IgD-negative memory B cell (primary cell): ENCODE data around the gene RCSD1. TPM values are rescaled to one million over a fixed set of nuclear protein-coding genes. Genes with fewer than 3 reads are reported as not detected.
A peak's percentile ranks its signal among the peaks of the same experiment; 100 is the strongest.

Experiments
- H3K27ac Mint-ChIP-seq, 3 donors: one replicate each; pipeline ENCODE4 v1.8.0; 2020 to 2022; ENCODE audit warnings: mild to moderate bottlenecking in 3 of 3, mixed read lengths in 3 of 3, moderate library complexity in 1 of 3
- H3K27me3 Mint-ChIP-seq: one replicate; pipeline ENCODE4 v1.8.0; 2021; ENCODE audit warnings: mixed read lengths
- H3K36me3 Mint-ChIP-seq: one replicate; pipeline ENCODE4 v1.8.0; 2020; ENCODE audit warnings: mild to moderate bottlenecking, mixed read lengths
- H3K4me1 Mint-ChIP-seq, 3 donors: one replicate each; pipeline ENCODE4 v1.8.0; 2020 to 2022; ENCODE audit warnings: mixed read lengths in 3 of 3, mild to moderate bottlenecking in 1 of 3
- H3K4me3 Mint-ChIP-seq, 4 donors: one replicate each; pipeline ENCODE4 v1.8.0; 2020 to 2022; ENCODE audit warnings: mild to moderate bottlenecking in 4 of 4, mixed read lengths in 4 of 4, moderate library complexity in 3 of 4
- H3K9me3 Mint-ChIP-seq, 3 donors: one replicate each; pipeline ENCODE4 v1.8.0; 2020 to 2021; ENCODE audit warnings: mixed read lengths in 3 of 3, mild to moderate bottlenecking in 1 of 3
- polyA plus RNA-seq: library from polyadenylated mRNA; unstranded; fragments of 300-500 nt; fragmentation: Illumina TruSeq; gene quantifications from one replicate; pipeline ENCODE4 v1.2.3, GENCODE V29; 2021

The RCSD1 gene
- polyA plus RNA-seq, 1 donor from 2014 or later = 249 TPM

DNA sequence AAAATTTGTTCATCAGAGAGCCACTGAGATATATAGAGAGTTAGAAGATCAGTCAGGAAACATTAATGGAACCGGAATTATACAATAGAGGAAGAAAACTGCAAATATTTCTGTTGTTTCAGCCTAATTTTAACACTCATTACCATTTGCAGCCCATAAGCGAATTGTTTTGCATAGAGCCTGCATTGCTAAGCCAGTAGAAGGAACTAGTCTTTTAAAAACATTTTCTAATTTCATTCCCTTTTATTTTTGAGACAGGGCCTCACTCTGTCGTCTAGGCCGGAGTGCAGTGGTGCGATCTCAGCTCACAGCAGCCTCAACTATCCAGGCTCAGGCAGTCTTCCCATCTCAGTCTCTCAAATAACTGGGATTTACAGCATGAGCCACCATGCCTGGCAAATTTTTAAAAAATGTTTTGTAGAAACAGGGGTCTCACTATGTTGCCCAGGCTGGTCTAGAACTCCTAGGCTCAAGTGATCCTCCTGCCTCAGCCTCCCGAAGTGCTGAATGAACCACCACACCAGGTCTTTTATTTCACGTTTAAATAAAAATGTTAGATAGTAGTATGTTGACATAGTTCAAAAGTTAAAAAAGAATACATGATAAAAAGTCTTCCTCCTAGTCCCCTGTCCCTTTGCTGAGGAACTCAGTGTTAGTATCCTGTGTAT lies 117.1 kb downstream of the RCSD1 start:
- peaks cover 40 to 60% (median 48%) of the 10 kb centered on the region in 3 donors for H3K4me1 Mint-ChIP-seq

DNA sequence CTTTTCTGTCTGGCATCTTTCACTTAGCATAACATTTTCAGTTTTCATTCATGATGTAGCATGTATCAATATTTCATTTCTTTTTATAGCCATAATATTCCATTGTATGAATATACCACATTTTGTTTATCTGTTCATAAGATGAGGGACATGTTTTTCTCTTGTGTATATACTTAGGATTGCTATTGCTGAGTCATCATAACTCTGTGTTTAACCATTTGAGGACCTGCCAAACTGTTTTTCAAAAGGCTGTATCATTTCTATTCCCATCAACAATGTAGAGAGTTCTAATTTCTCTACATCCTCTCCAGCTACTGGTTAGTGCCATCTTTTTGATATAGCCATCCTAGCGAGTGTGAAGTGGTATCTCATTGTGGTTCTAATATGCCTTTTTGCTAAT lies 118.0 kb downstream of the RCSD1 start:
- Mint-ChIP-seq H3K36me3 (peaks cover 2% of the 10 kb centered on the region), H3K4me1 (peaks cover 43 to 61% (median 49%) of the 10 kb centered on the region in 3 donors), H3K27ac (peak overlapping the region in 2 of 3 donors; percentile 74 to 77), H3K4me3 (no peak overlapping the region), H3K9me3 (no peaks in the 10 kb centered on the region), H3K27me3 (no peaks in the 10 kb centered on the region)

More for the DNA sequence above, 117.1 kb downstream of the RCSD1 start:
- Mint-ChIP-seq H3K27ac (peak overlapping the region; percentile 77 to 94 (median 90)), H3K36me3 (peaks cover 2% of the 10 kb centered on the region), H3K27me3 (no peaks in the 10 kb centered on the region), H3K4me3 (peak overlapping the region; percentile 2 to 74 (median 46)), H3K9me3 (no peaks in the 10 kb centered on the region)

DNA sequence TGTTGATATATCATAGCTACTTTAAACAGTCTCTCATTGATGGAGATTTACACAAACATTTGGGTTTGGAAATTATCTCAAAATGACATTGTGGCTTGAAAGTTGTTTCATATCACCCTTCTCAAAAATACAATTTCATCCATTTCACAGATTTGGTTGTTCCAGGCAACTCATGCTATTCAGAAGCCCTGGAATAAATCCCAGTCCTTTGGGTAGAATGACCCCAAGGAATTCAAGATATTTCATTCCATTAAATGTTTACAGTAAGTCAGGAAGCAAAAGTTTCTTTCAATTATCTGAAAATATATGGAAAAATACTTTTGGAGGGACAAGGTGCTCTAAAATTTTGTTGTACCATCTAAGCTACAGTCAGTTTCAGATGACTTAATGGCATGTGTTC lies 118.9 kb downstream of the RCSD1 start:
- Mint-ChIP-seq H3K36me3 (no peaks in the 10 kb centered on the region), H3K27me3 (no peaks in the 10 kb centered on the region), H3K4me1 (peaks cover 40 to 57% (median 51%) of the 10 kb centered on the region in 3 donors)

DNA sequence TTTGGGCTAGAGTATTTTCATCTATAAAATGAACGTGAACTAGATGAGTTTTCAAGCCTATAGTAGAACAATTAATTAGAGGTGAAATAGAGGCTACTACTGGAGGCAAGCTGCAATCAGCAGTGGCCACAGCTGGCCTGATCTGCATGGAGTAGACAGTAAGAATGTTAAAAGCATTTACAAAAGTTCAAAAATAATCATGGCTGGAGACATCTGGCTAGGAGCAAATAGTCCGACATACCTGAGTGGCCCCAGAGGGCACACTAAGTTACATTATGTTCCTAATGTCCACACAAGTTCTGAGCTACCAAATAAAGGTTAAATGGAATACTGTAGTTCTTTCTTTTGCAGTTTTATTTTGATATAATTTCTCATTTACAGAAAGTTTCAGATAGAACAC lies 119.7 kb downstream of the RCSD1 start:
- Mint-ChIP-seq H3K4me3 (no peak overlapping the region), H3K27me3 (no peaks in the 10 kb centered on the region), H3K27ac (peak overlapping the region in 1 of 3 donors; percentile 17), H3K9me3 (no peaks in the 10 kb centered on the region), H3K4me1 (peaks cover 41 to 55% (median 49%) of the 10 kb centered on the region in 3 donors), H3K36me3 (no peaks in the 10 kb centered on the region)

More for the DNA sequence above, 118.9 kb downstream of the RCSD1 start:
- Mint-ChIP-seq H3K9me3 (no peaks in the 10 kb centered on the region), H3K4me3 (no peak overlapping the region), H3K27ac (no peak overlapping the region)

DNA sequence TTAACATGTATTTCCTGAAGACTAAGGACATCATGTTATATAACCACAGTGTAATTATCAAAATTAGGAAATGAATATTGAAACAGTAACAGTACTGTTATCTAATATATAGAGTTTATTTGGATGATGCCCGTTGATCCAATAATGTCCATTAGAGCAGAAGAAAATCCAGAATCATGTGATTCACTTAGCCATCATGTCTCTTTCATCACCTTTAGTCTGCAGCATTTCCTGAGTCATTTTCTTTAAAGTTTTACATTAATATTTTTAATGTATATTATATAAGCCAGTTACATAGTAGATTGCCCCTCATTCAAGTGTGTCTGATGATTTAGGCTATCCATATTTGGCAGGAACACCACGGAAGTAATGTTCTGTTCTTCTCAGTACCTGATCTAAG lies 120.6 kb downstream of the RCSD1 start:
- Mint-ChIP-seq H3K36me3 (no peaks in the 10 kb centered on the region), H3K4me1 (peaks cover 41 to 54% (median 48%) of the 10 kb centered on the region in 3 donors), H3K9me3 (no peaks in the 10 kb centered on the region), H3K4me3 (no peak overlapping the region), H3K27me3 (no peaks in the 10 kb centered on the region), H3K27ac (no peak overlapping the region)

DNA sequence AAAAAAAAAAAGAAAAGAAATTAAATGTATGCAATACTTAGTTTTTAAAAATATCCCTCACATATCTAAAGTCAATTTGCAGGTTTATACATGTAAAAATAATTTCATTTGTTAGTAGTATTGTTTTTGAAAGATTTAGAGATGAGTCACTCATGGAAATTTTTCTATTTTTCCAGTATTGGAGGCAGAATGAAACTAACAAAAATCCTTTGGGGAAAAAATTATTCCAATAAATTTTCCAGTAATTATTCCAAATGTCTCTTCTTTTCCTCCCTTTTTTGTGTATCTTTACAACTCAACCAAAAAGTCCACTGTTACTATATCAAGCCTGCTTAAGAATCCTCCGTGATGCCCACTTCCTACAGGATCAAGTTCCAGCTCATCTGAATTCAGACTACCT lies 121.6 kb downstream of the RCSD1 start:
- Mint-ChIP-seq H3K27me3 (no peaks in the 10 kb centered on the region), H3K27ac (peak overlapping the region in 1 of 3 donors; percentile 67), H3K4me3 (no peak overlapping the region), H3K36me3 (no peaks in the 10 kb centered on the region), H3K9me3 (no peaks in the 10 kb centered on the region), H3K4me1 (peaks cover 36 to 53% (median 46%) of the 10 kb centered on the region in 3 donors)

DNA sequence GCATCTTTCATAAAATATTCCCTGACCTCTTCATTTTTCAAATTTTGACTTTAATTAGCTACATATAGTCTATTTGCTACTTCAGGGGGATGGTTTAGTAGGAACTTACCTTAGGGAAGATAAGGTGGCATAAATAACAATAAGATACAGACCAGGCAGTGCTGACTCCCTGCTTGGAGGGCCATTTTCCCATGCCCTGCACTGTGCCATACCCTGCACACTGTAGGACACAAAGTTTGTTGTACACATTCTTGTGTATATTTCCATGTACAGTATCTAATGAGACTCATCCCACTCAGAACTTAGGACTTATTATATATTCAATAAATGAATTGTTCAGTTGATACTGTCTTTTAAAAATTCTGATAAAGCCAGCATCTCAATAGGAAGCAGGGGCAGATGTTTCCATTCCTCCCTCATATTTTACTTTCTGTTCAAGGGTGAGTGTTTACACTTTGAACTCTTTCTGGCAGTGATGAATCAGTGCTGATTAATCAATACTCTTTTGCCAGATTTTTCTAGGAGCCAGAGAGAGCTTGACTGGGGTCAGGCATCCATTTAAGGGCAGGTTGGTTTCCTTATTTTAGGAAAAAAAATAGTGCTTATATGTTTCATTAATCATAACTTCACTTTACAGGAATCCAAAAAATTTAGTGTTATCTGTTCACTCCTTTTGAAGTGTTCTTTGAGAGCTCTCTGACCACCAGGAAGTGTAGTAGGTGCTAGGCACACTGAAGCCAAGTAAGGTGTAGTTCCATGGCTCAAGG lies 122.4 kb downstream of the RCSD1 start:
- peak overlapping the region; percentile 67 to 92 (median 76) for H3K27ac Mint-ChIP-seq
- H3K4me1 Mint-ChIP-seq = peaks cover 34 to 50% (median 45%) of the 10 kb centered on the region in 3 donors
- no peaks in the 10 kb centered on the region for H3K9me3 Mint-ChIP-seq
- H3K36me3 Mint-ChIP-seq = no peaks in the 10 kb centered on the region
- H3K27me3 Mint-ChIP-seq = no peaks in the 10 kb centered on the region
- peak overlapping the region; percentile 68 to 93 (median 82) for H3K4me3 Mint-ChIP-seq

DNA sequence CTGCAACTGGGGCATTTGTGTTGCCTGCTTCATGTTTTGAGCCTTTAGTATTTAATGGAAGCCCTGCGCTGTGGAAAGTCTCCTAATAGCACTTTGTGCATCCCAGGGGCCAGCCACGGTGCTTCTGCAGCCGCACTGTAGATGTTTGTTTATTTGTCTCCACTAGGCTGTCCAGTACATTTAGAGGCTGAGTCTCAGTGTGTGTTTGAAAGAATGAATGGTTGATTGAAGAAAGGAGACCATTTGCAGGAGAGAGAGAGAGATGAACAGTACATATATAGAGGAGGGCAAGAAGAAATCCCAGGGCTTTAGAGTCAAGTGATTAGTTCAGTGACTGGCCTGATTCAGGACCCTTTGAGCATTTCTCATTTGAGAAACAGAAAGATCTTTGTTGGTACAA lies 125.6 kb downstream of the RCSD1 start:
- H3K27ac Mint-ChIP-seq = no peak overlapping the region
- H3K36me3 Mint-ChIP-seq = peaks cover 3% of the 10 kb centered on the region
- H3K27me3 Mint-ChIP-seq = no peaks in the 10 kb centered on the region
- H3K9me3 Mint-ChIP-seq = no peaks in the 10 kb centered on the region
- H3K4me1 Mint-ChIP-seq = peaks cover 32 to 33% (median 33%) of the 10 kb centered on the region in 3 donors
- peak overlapping the region in 2 of 4 donors; percentile 2 to 37 for H3K4me3 Mint-ChIP-seq

Other genes with a start within 250 kb of the RCSD1 start
- gene CD247, start 111.7 kb upstream of the RCSD1 start, polyA plus RNA-seq = 63.3 TPM
- gene CREG1, start 76.5 kb upstream of the RCSD1 start, polyA plus RNA-seq = 13.0 TPM
- 33.8 TPM for gene MPZL1, start 91.8 kb downstream of the RCSD1 start, polyA plus RNA-seq